Astrocyte (in vitro differentiated cells and primary cell): Measurements from ENCODE around the gene TMEM154. TPM values are rescaled to one million over a fixed set of nuclear protein-coding genes. Genes with fewer than 3 reads are reported as not detected.

Experiments
- DNase-seq: peaks from one replicate; pipeline ENCODE4 v3.0.0-alpha.2; 2010; ENCODE audit warnings: low read depth
- FAIRE-seq: peaks from 2 replicates; lab custom pipeline; 2011; peaks lifted over from hg19 to GRCh38; lab: Jason Lieb, UNC
- H2AFZ ChIP-seq: 2 replicates; pipeline ENCODE4 v1.6.0; 2012; ENCODE audit warnings: low read depth, low read length, inconsistent platforms
- H3K27ac ChIP-seq: 2 replicates; pipeline ENCODE4 v1.5.1; 2011; ENCODE audit warnings: low read depth, low read length, inconsistent platforms
- H3K27me3 ChIP-seq: 2 replicates; pipeline ENCODE4 v1.6.0; 2011; ENCODE audit warnings: low read length, inconsistent platforms; ENCODE audit not compliant: insufficient read depth
- H3K36me3 ChIP-seq: 2 replicates; pipeline ENCODE4 v1.5.1; 2011; ENCODE audit warnings: low read length, inconsistent platforms; ENCODE audit not compliant: insufficient read depth
- H3K4me1 ChIP-seq: 2 replicates; pipeline ENCODE4 v1.5.1; 2011; ENCODE audit warnings: low read length, inconsistent platforms; ENCODE audit not compliant: insufficient read depth
- H3K4me2 ChIP-seq: 2 replicates; pipeline ENCODE4 v1.6.0; 2012; ENCODE audit warnings: low read length, inconsistent platforms
- H3K4me3 ChIP-seq: 2 replicates; pipeline ENCODE4 v1.5.1; 2011; ENCODE audit warnings: low read depth, mild to moderate bottlenecking, low read length, inconsistent platforms; ENCODE audit not compliant: insufficient read depth
- H3K79me2 ChIP-seq: 2 replicates; pipeline ENCODE4 v1.6.0; 2012; ENCODE audit warnings: mild to moderate bottlenecking, low read length, inconsistent platforms; ENCODE audit not compliant: insufficient read depth
- H3K9ac ChIP-seq: 2 replicates; pipeline ENCODE4 v1.6.0; 2012; ENCODE audit warnings: mild to moderate bottlenecking, low read length, inconsistent platforms
- H3K9me3 ChIP-seq: 2 replicates; pipeline ENCODE4 v1.5.1; 2012; ENCODE audit warnings: low read depth, mild to moderate bottlenecking, low read length, inconsistent platforms; ENCODE audit not compliant: insufficient read depth
- H4K20me1 ChIP-seq: 2 replicates; pipeline ENCODE4 v1.6.0; 2012; ENCODE audit warnings: low read length, inconsistent platforms; ENCODE audit not compliant: insufficient read depth
- H3K27ac Mint-ChIP-seq: one replicate; pipeline ENCODE4 v1.8.0; 2021; ENCODE audit warnings: mild to moderate bottlenecking, mixed read lengths; ENCODE audit not compliant: unreplicated experiment
- H3K27me3 Mint-ChIP-seq: one replicate; pipeline ENCODE4 v1.8.0; 2021; ENCODE audit warnings: low read depth, mixed read lengths; ENCODE audit not compliant: unreplicated experiment
- H3K36me3 Mint-ChIP-seq: one replicate; pipeline ENCODE4 v1.8.0; 2021; ENCODE audit warnings: low read depth, mixed read lengths; ENCODE audit not compliant: unreplicated experiment
- H3K4me1 Mint-ChIP-seq: one replicate; pipeline ENCODE4 v1.8.0; 2021; ENCODE audit warnings: low read depth, mixed read lengths; ENCODE audit not compliant: unreplicated experiment
- H3K4me3 Mint-ChIP-seq: one replicate; pipeline ENCODE4 v1.8.0; 2021; ENCODE audit warnings: mild to moderate bottlenecking, moderate library complexity, mixed read lengths; ENCODE audit not compliant: unreplicated experiment
- H3K9me3 Mint-ChIP-seq: one replicate; pipeline ENCODE4 v1.8.0; 2021; ENCODE audit warnings: mild to moderate bottlenecking, mixed read lengths; ENCODE audit not compliant: unreplicated experiment
- CTCF ChIP-seq: IDR thresholded peaks from 2 replicates; pipeline ENCODE4 v1.5.1; 2011; ENCODE audit warnings: low read depth, mild to moderate bottlenecking, inconsistent platforms, low read length, moderate library complexity; ENCODE audit not compliant: insufficient read depth
- EZH2 ChIP-seq: IDR thresholded peaks from 2 replicates; pipeline ENCODE4 v1.6.1; 2012; ENCODE audit warnings: mild to moderate bottlenecking, low read length, inconsistent platforms; ENCODE audit not compliant: insufficient read depth
- total RNA-seq: library from RNA; stranded (reverse); gene quantifications from 2 replicates; pipeline ENCODE4 v1.2.1, GENCODE V29; 2021

The TMEM154 gene
- total RNA-seq, 1 donor from 2014 or later, result 13.2 TPM

DNA sequence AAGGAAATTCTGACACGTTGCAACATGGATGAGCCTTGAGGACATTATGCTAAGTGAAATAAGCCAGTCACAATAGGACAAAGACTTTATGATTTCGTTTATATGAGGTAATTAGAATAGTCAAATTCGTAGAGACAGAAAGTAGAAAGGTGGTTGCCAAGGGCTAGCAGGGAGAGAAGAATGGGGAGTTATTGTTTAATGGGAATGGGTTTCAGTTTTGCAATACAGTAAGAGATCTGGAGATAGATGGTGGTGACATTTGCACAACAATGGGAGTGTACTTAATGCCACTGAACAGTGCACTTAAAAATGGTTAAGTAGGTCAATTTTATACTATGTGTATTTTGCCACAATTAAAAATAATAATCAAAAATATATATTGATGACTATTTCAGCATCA lies 43.4 kb upstream of the TMEM154 start:
- no peak overlapping the region for H2AFZ ChIP-seq
- H3K4me1 ChIP-seq, result no peaks in the 10 kb centered on the region
- H3K9me3 Mint-ChIP-seq, result peaks cover 5% of the 10 kb centered on the region

GRCh38 chr4:152719801-152720556 lies 40.2 kb upstream of the TMEM154 start:
- no peaks in the 10 kb centered on the region for H3K36me3 Mint-ChIP-seq
- no peaks in the 10 kb centered on the region for H3K4me1 ChIP-seq
- no peaks in the 10 kb centered on the region for H4K20me1 ChIP-seq
- no peak overlapping the region for H3K27ac ChIP-seq
- no peak overlapping the region for H3K9ac ChIP-seq
- H3K9me3 ChIP-seq, result no peaks in the 10 kb centered on the region
- DNase-seq, result no peak
- H2AFZ ChIP-seq, result no peak overlapping the region
- H3K4me3 ChIP-seq, result no peak overlapping the region
- H3K4me2 ChIP-seq, result no peak overlapping the region
- H3K27me3 Mint-ChIP-seq, result peaks cover 3% of the 10 kb centered on the region
- FAIRE-seq, result no peak
- no peaks in the 10 kb centered on the region for H3K27me3 ChIP-seq
- peaks cover 13% of the 10 kb centered on the region for H3K9me3 Mint-ChIP-seq
- H3K36me3 ChIP-seq, result no peaks in the 10 kb centered on the region
- H3K4me3 Mint-ChIP-seq, result no peak overlapping the region
- H3K27ac Mint-ChIP-seq, result no peak overlapping the region
- H3K4me1 Mint-ChIP-seq, result no peaks in the 10 kb centered on the region
- no peak for TF ChIP-seq CTCF
- TF ChIP-seq EZH2, result no peak
- no peaks in the 10 kb centered on the region for H3K79me2 ChIP-seq

More for the DNA sequence above, 43.4 kb upstream of the TMEM154 start:
- Histone ChIP-seq H3K9me3 (no peaks in the 10 kb centered on the region), H3K9ac (no peak overlapping the region), H3K4me2 (no peak overlapping the region), H4K20me1 (no peaks in the 10 kb centered on the region), H3K27ac (no peak overlapping the region), H3K36me3 (no peaks in the 10 kb centered on the region), H3K27me3 (no peaks in the 10 kb centered on the region), H3K79me2 (no peaks in the 10 kb centered on the region), H3K4me3 (no peak overlapping the region)
- TF ChIP-seq EZH2 (no peak), CTCF (no peak)
- no peaks in the 10 kb centered on the region for H3K4me1 Mint-ChIP-seq
- DNase-seq (no peak), FAIRE-seq (no peak)
- H3K36me3 Mint-ChIP-seq, result no peaks in the 10 kb centered on the region
- H3K4me3 Mint-ChIP-seq, result no peak overlapping the region
- H3K27me3 Mint-ChIP-seq, result peaks cover 8% of the 10 kb centered on the region
- no peak overlapping the region for H3K27ac Mint-ChIP-seq

GRCh38 chr4:152719291-152719690 lies 39.5 kb upstream of the TMEM154 start:
- H3K4me1 ChIP-seq, result no peaks in the 10 kb centered on the region
- H3K27me3 ChIP-seq, result no peaks in the 10 kb centered on the region
- H3K36me3 ChIP-seq, result no peaks in the 10 kb centered on the region
- no peak overlapping the region for H3K4me2 ChIP-seq
- H3K27ac ChIP-seq, result no peak overlapping the region
- TF ChIP-seq EZH2 (no peak), CTCF (no peak)
- H3K9me3 ChIP-seq, result peaks cover 2% of the 10 kb centered on the region
- FAIRE-seq (no peak), DNase-seq (no peak)
- no peaks in the 10 kb centered on the region for H3K4me1 Mint-ChIP-seq
- H3K79me2 ChIP-seq, result no peaks in the 10 kb centered on the region
- no peak overlapping the region for H2AFZ ChIP-seq
- H3K9ac ChIP-seq, result no peak overlapping the region
- H3K27me3 Mint-ChIP-seq, result peaks cover 3% of the 10 kb centered on the region
- H3K9me3 Mint-ChIP-seq, result peaks cover 17% of the 10 kb centered on the region
- no peak overlapping the region for H3K4me3 ChIP-seq
- H3K36me3 Mint-ChIP-seq, result no peaks in the 10 kb centered on the region
- H3K27ac Mint-ChIP-seq, result no peak overlapping the region
- no peaks in the 10 kb centered on the region for H4K20me1 ChIP-seq
- H3K4me3 Mint-ChIP-seq, result no peak overlapping the region
